NCI-H1694 (cell line): ENCODE data around the gene ZNF613.
"Not testable (repeated sequence)": the region's sequence is repeated elsewhere in the genome, so short reads cannot be mapped to it uniquely, and the experiment has no call there.

ENCODE experiments used
- DNase-seq: peaks from one replicate; lab custom pipeline; 2025; lab: John Stamatoyannopoulos, UW

Gene ZNF613

GRCh38 chr19:51944798-51945552 is 17.7 kb downstream of the ZNF613 start:
- DNase-seq, result no peak

GRCh38 chr19:51946602-51947001 is 19.3 kb downstream of the ZNF613 start:
- DNase-seq, result no peak

GRCh38 chr19:51948975-51949374 is 21.7 kb downstream of the ZNF613 start:
- DNase-seq, result no peak

- DNase-seq, result not testable (repeated sequence)
These were observed 30.6 kb downstream of the ZNF613 start for GRCh38 chr19:51957846-51958245.

GRCh38 chr19:51959791-51960190 is 32.5 kb downstream of the ZNF613 start:
- DNase-seq, result no peak

- DNase-seq, result not testable (repeated sequence)
These were observed 33.5 kb downstream of the ZNF613 start for GRCh38 chr19:51960621-51961233.

- DNase-seq, result no peak
These were observed 38.3 kb downstream of the ZNF613 start for GRCh38 chr19:51965583-51965982.

- DNase-seq, result no peak
These were observed 43.4 kb downstream of the ZNF613 start for GRCh38 chr19:51970718-51971117.

GRCh38 chr19:51971624-51972023 is 44.4 kb downstream of the ZNF613 start:
- DNase-seq, result no peak

- DNase-seq, result not testable (repeated sequence)
These were observed 48.5 kb downstream of the ZNF613 start for GRCh38 chr19:51975787-51976186.

- DNase-seq, result no peak
These were observed 49.6 kb downstream of the ZNF613 start for GRCh38 chr19:51976852-51977251.

GRCh38 chr19:51977346-51977745 is 50.1 kb downstream of the ZNF613 start:
- DNase-seq, result no peak

GRCh38 chr19:51978882-51979281 is 51.6 kb downstream of the ZNF613 start:
- no peak for DNase-seq

- DNase-seq, result no peak
These were observed 53.0 kb downstream of the ZNF613 start for GRCh38 chr19:51980116-51980736.

GRCh38 chr19:51980926-51981325 is 53.7 kb downstream of the ZNF613 start:
- DNase-seq, result not testable (repeated sequence)

GRCh38 chr19:51983361-51983760 is 56.1 kb downstream of the ZNF613 start:
- DNase-seq, result no peak

GRCh38 chr19:51986309-51987291 is 59.3 kb downstream of the ZNF613 start, which contains the start of gene ZNF350:
TSS of gene ZNF350 (minus strand) at chr19:51986840. CDS start at chr19:51974360, 12,480 bp downstream.
- DNase-seq, result peak; percentile 62

GRCh38 chr19:51993422-51993821 is 66.2 kb downstream of the ZNF613 start:
- DNase-seq, result no peak

- DNase-seq, result no peak
These were observed 66.9 kb downstream of the ZNF613 start for GRCh38 chr19:51994048-51994644.
